Measurements from ENCODE around the gene PCYT2. TPM values are rescaled to one million over a fixed set of nuclear protein-coding genes. Genes with fewer than 3 reads are reported as not detected.

Gene PCYT2
- total and polyA plus RNA-seq, 9 of the 15 experiments (the other 6 are each of a cell fraction or from before 2014, with no cell fraction given), result 0.92 to 134 (median 82.5) TPM

DNA sequence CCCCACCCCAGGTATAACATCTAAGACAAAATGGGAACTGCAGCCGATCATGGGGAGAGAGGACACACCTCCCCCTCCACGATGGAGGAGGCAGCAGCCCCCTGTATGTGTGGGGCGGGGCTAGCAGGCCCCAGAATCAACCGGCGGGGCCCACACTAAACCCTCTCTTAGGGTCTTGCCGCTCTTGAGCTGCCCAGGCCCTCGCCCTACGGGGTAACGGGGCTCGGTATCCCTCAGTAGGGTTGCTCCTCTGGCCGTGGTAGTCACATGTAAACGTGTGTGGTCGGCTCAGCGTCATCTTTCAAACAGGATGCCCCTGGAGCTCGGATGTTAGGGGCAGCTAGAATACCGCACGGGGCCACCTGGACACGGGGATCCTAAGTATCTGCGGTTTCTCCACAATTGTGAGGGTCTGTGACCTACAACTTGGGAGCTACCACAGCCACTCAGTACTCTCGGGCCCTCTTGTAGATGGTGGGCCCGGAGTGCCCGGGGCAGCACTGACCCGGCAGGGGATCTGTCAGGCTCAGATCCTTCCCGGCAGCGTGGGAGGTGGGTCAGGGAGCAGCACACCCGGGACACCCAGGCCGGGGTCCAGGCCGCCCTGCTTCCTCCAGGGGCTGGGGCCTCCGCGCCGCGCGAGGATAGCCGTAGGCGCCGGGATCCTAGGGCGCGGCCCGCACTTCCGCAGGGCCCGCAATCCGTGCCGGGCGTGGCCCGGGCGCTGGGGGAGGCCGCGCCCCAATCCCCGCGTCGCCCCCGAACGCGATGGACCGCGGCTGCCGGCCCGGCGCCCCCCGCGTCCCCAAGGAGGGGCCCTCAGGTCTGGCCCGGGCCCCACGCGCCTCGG is 40.8 kb downstream of the PCYT2 start (continued):
- TF ChIP-seq TRIM28 (IDR thresholded peaks at IDR 0.05) (no peak), EP300 (IDR thresholded peaks at IDR 0.05; ENCODE audit: low read length) (no peak), CBFA2T2 (conservative IDR thresholded peaks at IDR 0.05) (no peak), SMARCC2 (IDR thresholded peaks at IDR 0.05; ENCODE audit: low read depth) (no peak), EWSR1 (IDR thresholded peaks at IDR 0.05; ENCODE audit: borderline replicate concordance, low read depth, partially characterized antibody) (no peak), FOXM1 (IDR thresholded peaks at IDR 0.05; ENCODE audit: low read depth) (no peak), FOXM1 (CRISPR knock-in tag; IDR thresholded peaks at IDR 0.05; ENCODE audit: low read depth) (no peak), NBN (IDR thresholded peaks at IDR 0.05; ENCODE audit: low read depth) (no peak), KHSRP (IDR thresholded peaks at IDR 0.05) (no peak), CBFB (CRISPR knock-in tag; IDR thresholded peaks at IDR 0.05) (no peak), PML (IDR thresholded peaks at IDR 0.05; ENCODE audit: low read length) (no peak), JUNB (CRISPR knock-in tag; conservative IDR thresholded peaks at IDR 0.05) (no peak), ZNF263 (CRISPR knock-in tag; IDR thresholded peaks at IDR 0.05; ENCODE audit: borderline replicate concordance) (no peak), GABPB2 (CRISPR knock-in tag; conservative IDR thresholded peaks at IDR 0.05) (no peak), TEAD2 (tag; IDR thresholded peaks at IDR 0.05) (no peak), NR2F6 (CRISPR knock-in tag; IDR thresholded peaks at IDR 0.05) (no peak), SIN3A (IDR thresholded peaks at IDR 0.05; ENCODE audit: borderline replicate concordance in 2 of 2, control insufficient read depth in 1 of 2, low read depth in 2 of 2, low read length in 2 of 2) (no peak; a peak in 1 of 4 replicates), MCM7 (IDR thresholded peaks at IDR 0.05) (no peak), PCBP1 (IDR thresholded peaks at IDR 0.05; ENCODE audit: low read depth, low read length, poor library complexity, severe bottlenecking) (no peak), CHCHD3 (CRISPR knock-in tag; IDR thresholded peaks at IDR 0.05) (no peak)
- TF ChIP-seq, protein P1, sequence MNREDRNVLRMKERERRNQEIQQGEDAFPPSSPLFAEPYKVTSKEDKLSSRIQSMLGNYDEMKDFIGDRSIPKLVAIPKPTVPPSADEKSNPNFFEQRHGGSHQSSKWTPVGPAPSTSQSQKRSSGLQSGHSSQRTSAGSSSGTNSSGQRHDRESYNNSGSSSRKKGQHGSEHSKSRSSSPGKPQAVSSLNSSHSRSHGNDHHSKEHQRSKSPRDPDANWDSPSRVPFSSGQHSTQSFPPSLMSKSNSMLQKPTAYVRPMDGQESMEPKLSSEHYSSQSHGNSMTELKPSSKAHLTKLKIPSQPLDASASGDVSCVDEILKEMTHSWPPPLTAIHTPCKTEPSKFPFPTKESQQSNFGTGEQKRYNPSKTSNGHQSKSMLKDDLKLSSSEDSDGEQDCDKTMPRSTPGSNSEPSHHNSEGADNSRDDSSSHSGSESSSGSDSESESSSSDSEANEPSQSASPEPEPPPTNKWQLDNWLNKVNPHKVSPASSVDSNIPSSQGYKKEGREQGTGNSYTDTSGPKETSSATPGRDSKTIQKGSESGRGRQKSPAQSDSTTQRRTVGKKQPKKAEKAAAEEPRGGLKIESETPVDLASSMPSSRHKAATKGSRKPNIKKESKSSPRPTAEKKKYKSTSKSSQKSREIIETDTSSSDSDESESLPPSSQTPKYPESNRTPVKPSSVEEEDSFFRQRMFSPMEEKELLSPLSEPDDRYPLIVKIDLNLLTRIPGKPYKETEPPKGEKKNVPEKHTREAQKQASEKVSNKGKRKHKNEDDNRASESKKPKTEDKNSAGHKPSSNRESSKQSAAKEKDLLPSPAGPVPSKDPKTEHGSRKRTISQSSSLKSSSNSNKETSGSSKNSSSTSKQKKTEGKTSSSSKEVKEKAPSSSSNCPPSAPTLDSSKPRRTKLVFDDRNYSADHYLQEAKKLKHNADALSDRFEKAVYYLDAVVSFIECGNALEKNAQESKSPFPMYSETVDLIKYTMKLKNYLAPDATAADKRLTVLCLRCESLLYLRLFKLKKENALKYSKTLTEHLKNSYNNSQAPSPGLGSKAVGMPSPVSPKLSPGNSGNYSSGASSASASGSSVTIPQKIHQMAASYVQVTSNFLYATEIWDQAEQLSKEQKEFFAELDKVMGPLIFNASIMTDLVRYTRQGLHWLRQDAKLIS (CRISPR knock-in tag; IDR thresholded peaks at IDR 0.05), result no peak
- TF ChIP-seq, protein P2, sequence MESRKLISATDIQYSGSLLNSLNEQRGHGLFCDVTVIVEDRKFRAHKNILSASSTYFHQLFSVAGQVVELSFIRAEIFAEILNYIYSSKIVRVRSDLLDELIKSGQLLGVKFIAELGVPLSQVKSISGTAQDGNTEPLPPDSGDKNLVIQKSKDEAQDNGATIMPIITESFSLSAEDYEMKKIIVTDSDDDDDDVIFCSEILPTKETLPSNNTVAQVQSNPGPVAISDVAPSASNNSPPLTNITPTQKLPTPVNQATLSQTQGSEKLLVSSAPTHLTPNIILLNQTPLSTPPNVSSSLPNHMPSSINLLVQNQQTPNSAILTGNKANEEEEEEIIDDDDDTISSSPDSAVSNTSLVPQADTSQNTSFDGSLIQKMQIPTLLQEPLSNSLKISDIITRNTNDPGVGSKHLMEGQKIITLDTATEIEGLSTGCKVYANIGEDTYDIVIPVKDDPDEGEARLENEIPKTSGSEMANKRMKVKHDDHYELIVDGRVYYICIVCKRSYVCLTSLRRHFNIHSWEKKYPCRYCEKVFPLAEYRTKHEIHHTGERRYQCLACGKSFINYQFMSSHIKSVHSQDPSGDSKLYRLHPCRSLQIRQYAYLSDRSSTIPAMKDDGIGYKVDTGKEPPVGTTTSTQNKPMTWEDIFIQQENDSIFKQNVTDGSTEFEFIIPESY (CRISPR knock-in tag; IDR thresholded peaks at IDR 0.05), result no peak
- TF ChIP-seq, protein P3, sequence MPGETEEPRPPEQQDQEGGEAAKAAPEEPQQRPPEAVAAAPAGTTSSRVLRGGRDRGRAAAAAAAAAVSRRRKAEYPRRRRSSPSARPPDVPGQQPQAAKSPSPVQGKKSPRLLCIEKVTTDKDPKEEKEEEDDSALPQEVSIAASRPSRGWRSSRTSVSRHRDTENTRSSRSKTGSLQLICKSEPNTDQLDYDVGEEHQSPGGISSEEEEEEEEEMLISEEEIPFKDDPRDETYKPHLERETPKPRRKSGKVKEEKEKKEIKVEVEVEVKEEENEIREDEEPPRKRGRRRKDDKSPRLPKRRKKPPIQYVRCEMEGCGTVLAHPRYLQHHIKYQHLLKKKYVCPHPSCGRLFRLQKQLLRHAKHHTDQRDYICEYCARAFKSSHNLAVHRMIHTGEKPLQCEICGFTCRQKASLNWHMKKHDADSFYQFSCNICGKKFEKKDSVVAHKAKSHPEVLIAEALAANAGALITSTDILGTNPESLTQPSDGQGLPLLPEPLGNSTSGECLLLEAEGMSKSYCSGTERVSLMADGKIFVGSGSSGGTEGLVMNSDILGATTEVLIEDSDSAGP (CRISPR knock-in tag; IDR thresholded peaks at IDR 0.05), result no peak
